ENCODE measurements around the gene PWWP2A. TPM values are rescaled to one million over a fixed set of nuclear protein-coding genes. Genes with fewer than 3 reads are reported as not detected.

Gene PWWP2A
- total RNA-seq, 1 donor from 2014 or later, result 27.0 TPM

- no peak for TF ChIP-seq CTCF (IDR thresholded peaks at IDR 0.05)
- Histone ChIP-seq H3K4me1 (no peaks in the 10 kb centered on the region), H3K27me3 (ENCODE audit: low read depth) (no peaks in the 10 kb centered on the region), H3K36me3 (no peaks in the 10 kb centered on the region), H3K9me3 (no peaks in the 10 kb centered on the region), H3K27ac (no peak overlapping the region), H3K4me3 (no peak overlapping the region)
- ATAC-seq (no peak), DNase-seq (no peak)
- intact Hi-C loops (cut with DNase I), result no loop called here
These were observed 38.8 kb upstream of the PWWP2A start for GRCh38 chr5:160158087-160158486.

GRCh38 chr5:160155017-160155750, 35.9 kb upstream of the PWWP2A start:
- H3K27me3 ChIP-seq (ENCODE audit: low read depth), result no peaks in the 10 kb centered on the region
- intact Hi-C loops (cut with DNase I), result no loop called here
- TF ChIP-seq CTCF (IDR thresholded peaks at IDR 0.05), result no peak
- H3K4me1 ChIP-seq, result no peaks in the 10 kb centered on the region
- DNase-seq (no peak), ATAC-seq (no peak)
- no peak overlapping the region for H3K4me3 ChIP-seq
- no peaks in the 10 kb centered on the region for H3K9me3 ChIP-seq
- H3K27ac ChIP-seq, result no peak overlapping the region
- H3K36me3 ChIP-seq, result no peaks in the 10 kb centered on the region

GRCh38 chr5:160152901-160153300, 33.7 kb upstream of the PWWP2A start:
- DNase-seq, result no peak
- intact Hi-C loops (cut with DNase I), result no loop called here
- ATAC-seq, result no peak
- no peaks in the 10 kb centered on the region for H3K9me3 ChIP-seq
- no peaks in the 10 kb centered on the region for H3K4me1 ChIP-seq
- no peak overlapping the region for H3K4me3 ChIP-seq
- TF ChIP-seq CTCF (IDR thresholded peaks at IDR 0.05), result no peak
- H3K36me3 ChIP-seq, result no peaks in the 10 kb centered on the region
- H3K27me3 ChIP-seq (ENCODE audit: low read depth), result no peaks in the 10 kb centered on the region
- no peak overlapping the region for H3K27ac ChIP-seq

- no peak overlapping the region for H3K27ac ChIP-seq
- H3K36me3 ChIP-seq, result no peaks in the 10 kb centered on the region
- ATAC-seq (no peak), DNase-seq (no peak)
- no peak for TF ChIP-seq CTCF (IDR thresholded peaks at IDR 0.05)
- intact Hi-C loops (cut with DNase I), result no loop called here
- H3K9me3 ChIP-seq, result no peaks in the 10 kb centered on the region
- no peaks in the 10 kb centered on the region for H3K27me3 ChIP-seq (ENCODE audit: low read depth)
- H3K4me1 ChIP-seq, result no peaks in the 10 kb centered on the region
- no peak overlapping the region for H3K4me3 ChIP-seq
These were observed 33.0 kb upstream of the PWWP2A start for GRCh38 chr5:160152287-160152686.

- intact Hi-C loops (cut with DNase I), result no loop called here
- Histone ChIP-seq H3K9me3 (no peaks in the 10 kb centered on the region), H3K27ac (no peak overlapping the region), H3K27me3 (ENCODE audit: low read depth) (no peaks in the 10 kb centered on the region), H3K4me1 (no peaks in the 10 kb centered on the region), H3K36me3 (no peaks in the 10 kb centered on the region), H3K4me3 (no peak overlapping the region)
- no peak for DNase-seq
- ATAC-seq, result no peak
- no peak for TF ChIP-seq CTCF (IDR thresholded peaks at IDR 0.05)
These were observed 31.8 kb upstream of the PWWP2A start for GRCh38 chr5:160151017-160151416.
